GM18517 (cell line): Measurements from ENCODE around the gene ADAMTS14.
"Not testable (repeated sequence)": the region's sequence is repeated elsewhere in the genome, so short reads cannot be mapped to it uniquely, and the experiment has no call there.

Source experiments
- ATAC-seq: cut with Tn5 transposase; IDR thresholded peaks from one replicate; pipeline ENCODE4 v1.9.1; 2021; ENCODE audit warnings: mild to moderate bottlenecking, moderate library complexity; ENCODE audit not compliant: unreplicated experiment

The ADAMTS14 gene

GRCh38 chr10:70655316-70655715, 17.0 kb upstream of the ADAMTS14 start:
- ATAC-seq: no peak

DNA sequence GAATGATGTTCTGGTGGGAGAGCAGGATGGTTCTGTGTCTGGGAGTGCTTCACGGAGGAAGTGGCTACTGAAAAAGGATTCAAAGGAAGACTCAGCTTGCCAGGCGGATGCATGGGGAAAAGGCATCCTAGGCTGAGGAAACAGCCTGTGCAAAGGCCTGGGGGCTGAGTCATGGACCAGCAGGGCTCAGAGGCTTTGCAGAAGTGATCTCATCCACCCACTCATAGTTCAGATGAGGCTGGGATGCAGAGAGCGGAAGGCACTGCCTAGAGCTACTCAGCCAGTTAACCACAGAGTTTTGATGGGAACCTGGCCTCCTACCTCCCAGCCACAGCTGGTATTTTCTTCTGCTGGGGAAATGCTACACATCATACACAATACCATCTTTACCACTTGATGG, 15.8 kb upstream of the ADAMTS14 start:
- ATAC-seq: no peak

DNA sequence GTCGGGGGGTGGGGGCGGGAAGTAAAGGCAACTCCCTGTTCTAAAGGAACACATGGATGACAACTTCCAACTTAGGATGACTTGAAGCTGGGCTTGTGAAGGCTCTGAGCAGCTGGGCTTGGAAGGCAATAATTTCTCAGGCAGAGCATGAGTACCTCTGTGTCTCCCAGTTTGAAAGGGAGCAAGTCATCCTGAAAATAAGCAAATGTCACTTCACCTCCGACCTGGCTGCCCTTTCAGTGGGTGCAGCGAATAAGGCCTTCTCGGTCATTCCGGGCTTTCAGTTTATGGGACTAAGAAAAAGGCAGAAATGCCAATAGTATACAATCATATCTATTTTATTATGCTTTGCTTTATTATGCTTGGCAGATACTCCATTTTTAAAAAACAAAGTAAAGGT, 15.3 kb upstream of the ADAMTS14 start:
- no peak for ATAC-seq

- ATAC-seq: no peak
These were observed 13.6 kb upstream of the ADAMTS14 start for GRCh38 chr10:70658582-70659136.

GRCh38 chr10:70659306-70659705, 13.0 kb upstream of the ADAMTS14 start:
- ATAC-seq: no peak

DNA sequence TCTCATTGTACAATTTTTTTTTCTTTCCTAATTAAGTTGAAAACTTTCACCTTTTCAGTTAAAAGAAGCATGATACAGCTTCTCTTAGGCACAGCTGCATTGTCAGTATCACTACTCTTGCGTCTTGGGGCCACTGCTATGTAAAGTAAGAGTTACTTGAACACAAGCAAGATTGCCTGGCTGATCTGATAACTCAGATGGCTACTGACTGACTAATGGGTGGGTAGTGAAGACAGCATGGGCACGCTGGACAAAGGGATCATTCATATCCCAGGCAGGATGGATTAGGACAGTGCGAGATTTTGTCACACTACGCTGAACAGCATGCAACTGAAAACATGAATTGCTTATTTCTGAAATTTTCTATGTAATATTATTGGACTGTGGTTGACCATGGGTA, 11.6 kb upstream of the ADAMTS14 start:
- ATAC-seq: no peak

DNA sequence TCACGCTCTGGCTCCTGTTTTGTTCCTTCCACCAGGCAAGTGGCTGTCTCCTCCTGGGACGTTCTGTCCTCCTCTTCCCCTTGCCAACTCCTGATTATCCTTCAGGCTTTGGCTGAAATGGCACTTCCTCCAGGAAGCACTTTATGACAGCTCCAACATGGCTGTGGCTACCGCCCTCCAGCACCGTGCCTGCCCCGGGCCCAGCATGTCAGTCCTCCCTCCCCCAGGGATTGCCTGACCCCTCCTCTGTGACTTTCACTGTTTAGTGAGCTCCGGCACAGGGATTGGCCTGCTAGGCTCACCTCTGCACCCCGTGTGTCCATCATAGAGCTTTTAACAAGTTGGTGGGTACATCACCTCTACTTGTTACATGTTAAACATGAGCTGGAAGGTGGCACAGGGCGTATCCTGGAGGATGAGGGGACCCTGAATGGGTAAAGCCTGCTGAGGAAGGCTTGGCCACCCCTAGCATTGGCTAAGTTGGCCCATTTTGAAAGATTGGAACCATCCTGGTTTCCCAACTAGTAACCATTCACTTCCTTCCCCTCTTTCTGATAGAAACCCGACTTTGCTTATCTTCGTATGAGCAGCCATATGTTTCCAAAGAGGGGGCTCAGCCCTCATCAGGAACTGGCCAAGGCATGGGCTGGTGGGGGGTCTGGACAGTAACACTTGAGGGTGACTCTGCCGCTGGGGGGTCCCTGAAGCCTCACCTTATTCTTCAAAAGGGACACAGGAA, 10.5 kb upstream of the ADAMTS14 start:
- ATAC-seq: no peak

DNA sequence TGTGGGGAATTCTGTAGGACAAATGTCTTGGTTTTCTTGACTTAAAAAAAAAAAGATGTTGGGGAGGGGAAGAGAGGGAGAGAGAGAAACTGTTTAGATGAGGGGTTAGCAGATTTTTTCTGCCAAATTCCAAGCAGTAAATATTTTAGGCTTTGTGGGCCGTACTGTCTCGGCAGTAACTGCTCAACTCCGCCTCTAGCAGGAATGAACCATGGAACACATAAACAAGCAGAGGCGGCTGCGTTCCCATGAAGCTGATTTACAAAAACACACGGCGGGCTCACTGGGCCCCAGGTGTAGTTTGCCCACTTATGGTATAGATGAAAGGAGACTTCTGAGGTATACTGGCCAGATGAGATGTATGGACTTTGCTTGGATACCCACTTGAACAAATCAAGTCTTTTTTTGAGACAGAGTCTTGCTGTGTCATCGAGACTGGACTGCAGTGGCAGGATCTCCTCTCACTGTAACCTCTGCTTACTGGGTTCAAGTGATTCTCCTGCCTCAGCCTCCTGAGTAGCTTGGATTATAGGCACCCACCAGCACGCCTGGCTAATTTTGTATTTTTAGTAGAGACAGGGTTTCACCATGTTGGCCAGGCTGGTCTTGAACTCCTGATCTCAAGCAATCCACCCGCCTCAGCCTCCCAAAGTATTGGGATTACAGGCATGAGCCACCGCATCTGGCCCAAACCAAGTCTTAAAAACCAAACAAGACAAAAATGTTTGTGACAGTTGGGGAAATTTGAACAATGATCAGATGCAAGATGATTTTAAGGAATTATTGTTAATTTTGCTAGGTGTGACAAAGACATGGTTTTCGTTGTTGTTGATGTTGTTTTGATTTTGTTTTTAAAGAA, 9.7 kb upstream of the ADAMTS14 start:
- ATAC-seq: no peak

- ATAC-seq: not testable (repeated sequence)
These were observed 8.6 kb upstream of the ADAMTS14 start for GRCh38 chr10:70663458-70664409.

- ATAC-seq: no peak
These were observed 7.6 kb upstream of the ADAMTS14 start for GRCh38 chr10:70664702-70665195.

DNA sequence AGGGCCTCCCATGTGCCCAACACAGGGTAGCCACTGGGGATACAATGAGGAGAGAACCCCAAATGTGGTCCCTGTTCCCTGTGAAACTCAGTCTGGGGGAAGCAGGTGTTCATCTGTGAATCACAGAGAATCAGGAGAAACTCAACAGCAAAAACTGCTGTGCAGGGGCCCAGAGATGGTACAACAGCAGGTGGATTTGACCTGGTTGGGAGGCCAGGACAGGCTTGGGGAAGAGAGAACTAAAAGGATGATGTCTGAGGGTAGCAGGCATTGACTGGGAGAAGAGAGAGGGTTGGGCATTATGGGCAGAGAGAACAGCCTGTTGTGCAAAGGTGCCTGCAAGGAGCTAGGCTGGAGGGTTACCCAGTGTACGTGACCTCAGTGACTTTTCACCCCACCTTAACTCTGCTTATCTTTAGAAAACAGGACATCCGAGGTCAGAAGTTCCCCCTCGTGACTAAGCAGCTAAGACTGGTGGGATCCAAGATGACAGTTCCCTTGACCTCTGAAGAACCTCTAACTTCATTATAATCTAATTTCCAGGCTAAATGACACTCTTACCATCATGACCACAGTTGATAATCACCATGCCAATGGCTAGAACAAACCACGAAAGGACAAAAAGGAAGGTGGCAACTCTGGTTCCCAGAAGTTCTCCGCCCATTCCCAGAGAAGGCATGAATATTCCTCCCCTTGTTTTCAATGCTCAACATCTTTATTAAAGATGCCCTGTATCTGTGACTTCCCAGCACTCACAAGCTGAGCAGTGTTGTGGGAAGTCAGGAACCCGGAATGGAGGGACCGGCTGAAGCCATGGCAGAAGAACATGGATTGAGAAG, 5.1 kb upstream of the ADAMTS14 start:
- no peak for ATAC-seq

DNA sequence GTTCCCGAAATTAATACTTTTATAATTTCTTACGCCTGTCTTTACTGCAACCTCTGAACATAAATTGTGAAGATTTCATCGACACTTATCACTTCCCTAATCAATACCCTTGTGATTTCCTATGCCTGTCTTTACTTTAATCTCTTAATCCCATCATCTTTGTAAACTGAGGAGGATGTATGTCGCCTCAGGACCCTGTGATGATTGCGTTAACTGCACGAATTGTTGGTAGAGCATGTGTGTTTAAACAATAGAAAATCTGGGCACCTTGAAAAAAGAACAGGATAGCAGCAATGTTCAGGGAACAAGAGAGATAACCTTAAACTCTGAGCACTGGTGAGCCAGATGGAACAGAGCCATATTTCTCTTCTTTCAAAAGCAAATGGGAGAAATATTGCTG, 4.5 kb upstream of the ADAMTS14 start:
- ATAC-seq: not testable (repeated sequence)

- no peak for ATAC-seq
These were observed 3.8 kb upstream of the ADAMTS14 start for GRCh38 chr10:70668454-70668970.

- no peak for ATAC-seq
These were observed 3.3 kb upstream of the ADAMTS14 start for GRCh38 chr10:70669015-70669414.

GRCh38 chr10:70669732-70670317, 2.5 kb upstream of the ADAMTS14 start:
- ATAC-seq: no peak

- ATAC-seq: no peak
These were observed 614 bp upstream of the ADAMTS14 start for GRCh38 chr10:70671619-70672164.

DNA sequence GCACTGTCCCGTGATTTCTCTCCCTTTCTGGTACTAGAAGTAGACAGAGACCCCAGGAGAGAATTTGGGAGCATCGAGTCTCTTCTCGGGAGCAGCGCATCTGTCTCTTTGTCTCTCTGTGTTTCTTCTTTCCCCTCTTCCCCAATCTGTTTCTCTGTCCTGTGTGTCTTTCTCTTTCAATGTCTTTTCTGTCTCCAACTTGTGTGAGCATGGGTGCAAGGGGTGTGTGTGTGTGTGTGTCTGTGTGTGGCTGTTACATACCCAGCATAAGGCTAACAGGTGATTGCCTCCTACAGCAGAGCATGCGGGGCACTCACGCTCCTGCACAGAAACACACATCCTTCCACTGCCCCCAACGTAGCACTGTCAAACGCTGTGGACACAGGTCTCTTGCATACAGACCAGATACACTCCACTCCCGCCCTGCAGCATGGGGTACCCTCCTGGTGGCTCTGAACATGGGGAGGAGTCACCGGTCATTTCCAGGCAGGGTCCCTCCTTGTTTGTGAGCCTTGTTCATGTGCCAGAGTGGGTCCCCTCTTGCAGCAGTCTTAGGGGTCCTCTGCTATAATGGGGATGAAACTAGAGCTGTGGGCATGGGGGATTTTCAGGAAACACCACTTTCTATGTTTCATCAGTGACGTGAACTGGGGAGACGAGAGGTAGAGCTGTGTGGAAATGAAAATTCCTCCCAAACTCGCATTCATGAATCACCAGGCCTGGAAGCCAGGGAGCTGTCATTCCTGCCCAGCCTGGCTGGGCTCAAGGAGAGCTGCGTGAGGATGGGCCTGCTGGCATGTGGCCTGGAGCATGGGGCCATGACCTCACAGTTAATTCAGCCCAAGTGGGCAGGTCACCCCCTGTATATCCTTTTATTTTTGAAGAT, 980 bp downstream of the ADAMTS14 start:
- ATAC-seq: no peak
